Mesodermal cell (in vitro differentiated cells): ENCODE results near the gene NBAS.
"Not testable (repeated sequence)": the region's sequence is repeated elsewhere in the genome, so short reads cannot be mapped to it uniquely, and the experiment has no call there.

Source experiments
- H3K27ac ChIP-seq: 2 replicates; pipeline ENCODE4 v1.7.0; 2013; ENCODE audit warnings: mild to moderate bottlenecking, low read depth, low read length, moderate library complexity; ENCODE audit not compliant: severe bottlenecking
- H3K36me3 ChIP-seq: 2 replicates; pipeline ENCODE4 v1.7.1; 2013; ENCODE audit warnings: mild to moderate bottlenecking, low read length, moderate library complexity; ENCODE audit not compliant: control insufficient read depth, insufficient read depth
- H3K4me1 ChIP-seq: one replicate; pipeline ENCODE4 v1.7.1; 2013; ENCODE audit warnings: mild to moderate bottlenecking, low read length; ENCODE audit not compliant: insufficient read depth, control insufficient read depth, poor library complexity, severe bottlenecking
- H3K4me3 ChIP-seq: 2 replicates; pipeline ENCODE4 v1.7.0; 2013; ENCODE audit warnings: low read length, control low read depth, mild to moderate bottlenecking; ENCODE audit not compliant: insufficient read depth, poor library complexity, severe bottlenecking; ENCODE audit errors: extremely low read depth
- H3K9me3 ChIP-seq: 2 replicates; pipeline ENCODE4 v1.7.1; 2013; ENCODE audit warnings: mild to moderate bottlenecking, low read length, moderate library complexity; ENCODE audit not compliant: control insufficient read depth
- WGBS, 2 experiments: methylation state at CpG; one replicate each; pipeline ENCODE4 v1.1.5; 2013; ENCODE audit warnings: missing lambda C conversion rate in 2 of 2; ENCODE audit not compliant: insufficient coverage in 2 of 2; 5-methylcytosine and 5-hydroxymethylcytosine counted together

Gene NBAS

GRCh38 chr2:15346624-15347023, 214.5 kb downstream of the NBAS start:
- H3K36me3 ChIP-seq = peaks cover 14% of the 10 kb centered on the region
- WGBS, 2 experiments = no CpG with 5 or more reads among the region's 1 CpG
- no peaks in the 10 kb centered on the region for H3K4me1 ChIP-seq
- no peak overlapping the region for H3K27ac ChIP-seq
- H3K4me3 ChIP-seq = no peak overlapping the region
- H3K9me3 ChIP-seq = no peaks in the 10 kb centered on the region

- H3K36me3 ChIP-seq = peaks cover 5% of the 10 kb centered on the region
- H3K4me3 ChIP-seq = no peak overlapping the region
- H3K9me3 ChIP-seq = no peaks in the 10 kb centered on the region
- H3K4me1 ChIP-seq = no peaks in the 10 kb centered on the region
- WGBS, 2 experiments = 80% methylated on average over 1 of the region's 1 CpG; no CpG with 5 or more reads in 1 of the 2 experiments
- H3K27ac ChIP-seq = no peak overlapping the region
Observed at GRCh38 chr2:15337996-15338666, 223.0 kb downstream of the NBAS start.

GRCh38 chr2:15334644-15335326, 226.3 kb downstream of the NBAS start:
- Histone ChIP-seq H3K36me3 (peaks cover 4% of the 10 kb centered on the region), H3K27ac (no peak overlapping the region), H3K4me3 (no peak overlapping the region), H3K4me1 (no peaks in the 10 kb centered on the region), H3K9me3 (no peaks in the 10 kb centered on the region)
- 100% methylated on average over 4 of the region's 5 CpGs; no CpG with 5 or more reads in 1 of the 2 experiments for WGBS, 2 experiments

- WGBS, 2 experiments = 100% methylated on average over 1 of the region's 2 CpGs; no CpG with 5 or more reads in 1 of the 2 experiments
- Histone ChIP-seq H3K27ac (no peak overlapping the region), H3K4me3 (no peak overlapping the region), H3K4me1 (no peaks in the 10 kb centered on the region), H3K36me3 (peaks cover 17% of the 10 kb centered on the region), H3K9me3 (no peaks in the 10 kb centered on the region)
Observed at GRCh38 chr2:15331787-15332186, 229.3 kb downstream of the NBAS start.

- no peaks in the 10 kb centered on the region for H3K4me1 ChIP-seq
- H3K36me3 ChIP-seq = peaks cover 31% of the 10 kb centered on the region
- WGBS, 2 experiments = no CpG with 5 or more reads among the region's 1 CpG
- no peak overlapping the region for H3K4me3 ChIP-seq
- no peak overlapping the region for H3K27ac ChIP-seq
- no peaks in the 10 kb centered on the region for H3K9me3 ChIP-seq
Observed at GRCh38 chr2:15325296-15325695, 235.8 kb downstream of the NBAS start.

- H3K9me3 ChIP-seq = no peaks in the 10 kb centered on the region
- WGBS, 2 experiments = 91% methylated on average over 1 of the region's 1 CpG; no CpG with 5 or more reads in 1 of the 2 experiments
- H3K36me3 ChIP-seq = peaks cover 18% of the 10 kb centered on the region
- H3K4me3 ChIP-seq = no peak overlapping the region
- H3K4me1 ChIP-seq = no peaks in the 10 kb centered on the region
- no peak overlapping the region for H3K27ac ChIP-seq
Observed at GRCh38 chr2:15323227-15323626, 237.9 kb downstream of the NBAS start.

GRCh38 chr2:15321481-15321880, 239.7 kb downstream of the NBAS start:
- H3K4me1 ChIP-seq, H3K9me3 ChIP-seq, H3K27ac ChIP-seq, H3K4me3 ChIP-seq: not testable (repeated sequence)
- WGBS, 2 experiments = 91 to 100% methylated on average over 1 to 4 of the region's 4 CpGs
- H3K36me3 ChIP-seq = peaks cover 12% of the 10 kb centered on the region

GRCh38 chr2:15316370-15316814, 244.7 kb downstream of the NBAS start:
- Histone ChIP-seq H3K36me3 (no peaks in the 10 kb centered on the region), H3K9me3 (no peaks in the 10 kb centered on the region), H3K4me1 (peaks cover 7% of the 10 kb centered on the region), H3K27ac (no peak overlapping the region), H3K4me3 (no peak overlapping the region)
- 78 to 87% methylated on average over 5 to 10 of the region's 12 CpGs for WGBS, 2 experiments

GRCh38 chr2:15315411-15315810, 245.7 kb downstream of the NBAS start:
- Histone ChIP-seq H3K9me3 (no peaks in the 10 kb centered on the region), H3K27ac (no peak overlapping the region), H3K36me3 (no peaks in the 10 kb centered on the region), H3K4me3 (no peak overlapping the region), H3K4me1 (peaks cover 11% of the 10 kb centered on the region)
- no CpG with 5 or more reads among the region's 1 CpG for WGBS, 2 experiments

- no CpG with 5 or more reads among the region's 1 CpG for WGBS, 2 experiments
Observed at GRCh38 chr2:15313657-15314056, 247.5 kb downstream of the NBAS start.

GRCh38 chr2:15311926-15312325, 249.2 kb downstream of the NBAS start:
- Histone ChIP-seq H3K4me3 (no peak overlapping the region), H3K4me1 (peaks cover 14% of the 10 kb centered on the region), H3K36me3 (peaks cover 6% of the 10 kb centered on the region), H3K9me3 (no peaks in the 10 kb centered on the region), H3K27ac (no peak overlapping the region)
- 90 to 100% methylated on average over 2 of the region's 2 CpGs for WGBS, 2 experiments

More at GRCh38 chr2:15313657-15314056, 247.5 kb downstream of the NBAS start:
- H3K4me3 ChIP-seq = no peak overlapping the region
- peaks cover 14% of the 10 kb centered on the region for H3K4me1 ChIP-seq
- no peak overlapping the region for H3K27ac ChIP-seq
- H3K36me3 ChIP-seq = no peaks in the 10 kb centered on the region
- H3K9me3 ChIP-seq = no peaks in the 10 kb centered on the region
